HG03378 (cell line): ENCODE data around the gene NAA38.

Source experiments
- ATAC-seq: cut with Tn5 transposase; IDR thresholded peaks from one replicate; pipeline ENCODE4 v1.9.1; 2021; ENCODE audit warnings: mild to moderate bottlenecking, moderate library complexity; ENCODE audit not compliant: unreplicated experiment

The NAA38 gene

DNA sequence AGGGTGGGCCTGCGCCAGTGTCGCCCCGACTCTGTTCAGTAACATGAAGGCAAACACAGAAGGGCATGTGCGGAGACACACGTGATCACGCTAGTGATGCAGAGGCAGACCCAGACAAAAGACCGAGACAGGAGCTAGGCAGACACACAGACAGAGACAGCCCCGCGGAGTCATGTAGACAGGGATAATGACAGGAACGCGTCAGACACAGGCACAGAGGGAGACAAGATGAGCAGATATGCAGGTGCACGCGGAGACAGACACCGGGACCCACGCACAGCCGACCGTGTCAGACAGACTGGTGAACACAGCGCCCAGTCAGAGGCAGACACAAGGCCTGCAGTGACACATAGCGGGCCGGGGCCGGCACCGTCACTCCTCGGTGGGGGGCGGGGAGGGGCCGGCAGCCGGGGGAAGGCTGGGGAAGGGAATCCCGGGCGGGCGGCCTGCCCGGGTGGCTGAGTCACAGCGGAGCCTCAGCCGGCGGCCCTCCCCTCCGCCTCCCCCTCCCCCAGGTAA, 15.9 kb downstream of the NAA38 start:
- ATAC-seq: no peak

DNA sequence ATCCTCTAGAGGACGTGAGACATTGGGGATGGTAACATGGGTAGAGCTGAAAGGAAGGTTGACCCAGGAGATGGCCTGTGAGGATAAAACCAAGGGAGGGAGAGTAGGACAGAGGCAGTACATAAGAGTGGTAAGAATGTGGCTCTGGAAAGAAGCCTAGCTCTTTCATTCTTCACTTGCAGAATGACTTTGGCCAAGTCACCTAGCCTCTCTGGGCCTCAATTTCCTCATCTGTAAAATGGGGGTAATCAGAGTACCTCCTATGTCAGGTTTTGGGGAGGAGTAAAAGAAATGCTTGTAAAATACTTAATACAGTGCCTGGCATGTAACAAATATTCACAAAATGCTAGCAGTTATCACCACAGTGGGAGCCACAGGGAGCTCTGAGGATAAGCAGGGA, 16.5 kb downstream of the NAA38 start:
- ATAC-seq: no peak

DNA sequence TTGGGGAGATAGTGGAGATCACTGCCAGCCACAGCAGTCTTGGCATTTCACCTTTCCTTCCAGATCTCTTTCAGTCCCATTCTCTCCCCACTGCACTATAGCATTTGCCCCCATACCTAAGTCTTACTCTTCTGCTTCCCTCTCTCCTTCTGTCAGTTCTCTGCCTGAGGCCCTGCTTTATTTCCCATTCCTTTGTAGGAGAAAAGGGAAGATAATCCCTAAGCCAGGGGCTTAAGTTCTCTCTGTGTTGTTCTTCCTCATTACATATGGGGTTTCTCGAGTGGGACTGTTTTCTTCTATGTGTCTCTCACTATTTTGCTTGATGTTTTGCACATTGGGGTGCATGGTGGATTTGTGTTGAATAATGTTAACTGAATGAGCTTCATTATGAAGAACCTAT, 16.9 kb downstream of the NAA38 start:
- ATAC-seq: no peak

DNA sequence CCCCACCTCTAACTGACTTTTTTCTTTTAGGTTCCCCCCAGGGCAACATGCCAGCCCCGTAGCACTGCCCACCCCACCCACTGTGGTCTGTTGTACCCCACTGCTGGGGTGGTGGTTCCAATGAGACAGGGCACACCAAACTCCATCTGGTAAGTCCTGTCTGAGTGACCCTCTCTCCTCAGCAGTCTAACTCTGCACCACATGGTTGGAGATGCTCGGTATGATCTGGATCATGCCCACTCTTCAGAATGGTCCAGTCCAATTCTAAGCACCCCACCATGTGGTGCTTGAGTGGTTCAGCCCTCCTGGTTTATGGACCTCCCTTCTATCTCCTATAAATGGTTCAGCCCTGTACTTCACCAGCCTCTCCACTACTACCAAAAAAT, 17.5 kb downstream of the NAA38 start:
- ATAC-seq: no peak

DNA sequence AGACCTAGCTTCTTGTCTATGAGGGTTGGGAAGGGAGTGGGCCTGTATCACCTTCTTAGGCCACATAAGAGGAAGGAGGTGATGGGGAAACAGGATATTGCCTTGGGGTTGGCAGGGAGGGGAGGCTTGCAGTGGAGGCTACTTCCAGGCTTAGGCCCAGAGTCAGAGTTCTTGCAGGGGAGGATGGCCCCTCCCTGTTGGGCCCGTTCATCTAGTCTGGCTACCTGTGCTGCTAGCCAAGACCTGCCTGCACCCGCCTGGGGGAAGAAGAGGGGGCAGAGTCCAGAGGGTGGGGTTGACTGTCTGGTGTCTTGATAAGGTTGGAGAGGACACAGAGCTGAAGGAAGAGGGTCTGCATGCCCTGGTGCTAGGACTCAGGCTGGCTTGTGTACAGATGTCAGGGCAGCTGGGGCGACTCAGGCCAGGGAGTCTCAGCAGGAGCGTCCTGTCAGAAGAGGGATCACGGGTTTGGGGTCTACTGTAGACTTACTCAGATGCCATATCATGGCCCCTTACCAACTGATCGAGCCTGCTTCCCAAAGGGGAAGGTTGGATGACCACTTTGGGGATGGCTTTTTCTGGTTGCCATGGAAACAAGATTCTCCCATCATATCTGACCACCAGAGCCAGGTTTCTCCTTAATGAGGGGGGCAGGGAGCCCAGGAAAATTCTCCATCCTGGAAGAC, 18.0 kb downstream of the NAA38 start:
- no peak for ATAC-seq

DNA sequence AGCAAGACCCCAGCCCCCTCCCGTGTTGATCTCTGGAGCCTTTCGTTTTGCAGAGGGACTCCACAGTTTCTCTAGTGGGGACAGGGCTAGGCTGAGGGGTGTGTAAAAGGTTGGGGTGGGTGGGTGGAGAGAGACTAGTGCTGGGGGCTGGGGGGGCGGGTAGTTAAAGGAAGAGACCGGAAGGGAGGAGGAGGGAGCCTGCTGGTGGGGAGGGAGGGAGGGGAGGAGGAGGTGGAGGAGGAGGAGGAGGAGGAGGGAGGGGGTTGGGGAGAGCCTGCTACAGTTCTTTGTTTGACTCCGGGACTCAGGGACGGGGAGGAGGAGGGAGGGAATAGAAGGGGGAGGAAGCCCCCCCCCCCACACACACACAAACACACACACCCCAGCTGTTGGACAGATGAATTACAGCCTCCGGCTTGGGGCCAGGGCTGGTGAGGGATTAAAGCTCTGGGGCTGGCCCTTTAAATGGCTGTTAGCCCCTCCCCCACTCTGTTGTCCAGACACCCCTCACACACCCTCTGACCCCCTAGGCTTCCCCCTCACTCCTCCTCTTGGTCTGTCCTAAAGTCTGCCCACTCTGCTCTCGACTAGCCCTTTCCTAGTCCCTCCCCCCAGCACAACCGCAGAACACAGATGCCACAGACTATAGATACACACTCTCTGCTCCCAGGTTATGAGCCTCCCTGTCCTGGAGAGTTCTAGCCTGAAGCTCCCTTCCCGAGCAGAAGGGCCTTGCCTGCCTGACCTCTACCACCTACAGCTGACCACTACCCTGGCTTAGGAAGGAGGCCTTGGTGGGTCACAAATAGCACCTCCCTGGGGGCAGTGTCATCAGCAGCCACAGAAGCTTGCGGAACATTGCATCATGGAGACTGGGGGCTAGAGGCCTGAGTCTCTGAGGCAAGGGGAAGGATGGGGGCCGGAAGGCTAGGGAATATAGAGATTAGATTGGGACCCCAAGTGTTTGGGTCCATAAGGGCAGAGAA, 19.0 kb downstream of the NAA38 start:
- ATAC-seq: no peak

DNA sequence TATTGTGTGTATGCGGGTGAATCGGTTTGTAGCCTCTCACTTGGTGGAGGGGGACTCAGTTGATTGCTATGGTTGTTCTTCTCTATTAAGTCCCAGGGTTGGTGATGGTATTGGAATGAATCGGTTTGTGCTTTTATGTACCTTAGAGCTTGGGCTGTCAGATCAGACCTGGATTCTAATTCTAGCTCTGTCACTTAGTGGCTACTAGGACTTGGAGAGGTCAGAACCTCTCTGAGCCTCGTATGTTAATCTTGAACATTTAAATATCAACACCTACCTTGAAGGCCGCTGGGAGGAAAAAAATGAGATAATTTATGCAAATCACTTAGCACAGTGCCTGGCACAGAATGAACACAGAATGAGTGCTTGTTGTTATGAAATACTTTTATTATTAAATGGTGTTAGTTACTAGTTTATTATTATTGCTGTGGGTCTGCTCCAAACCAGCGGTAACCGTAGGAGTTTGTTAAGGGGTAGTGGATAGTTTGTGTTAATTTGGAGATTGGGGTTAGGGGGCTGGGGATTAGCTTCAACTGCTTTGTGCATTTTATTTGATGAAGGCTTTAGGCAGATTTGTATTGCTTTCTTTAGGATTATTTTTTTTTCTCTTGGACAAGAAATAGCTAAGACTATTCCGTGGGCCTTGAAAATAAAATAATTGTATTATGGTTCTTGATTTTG, 19.8 kb downstream of the NAA38 start:
- no peak for ATAC-seq

DNA sequence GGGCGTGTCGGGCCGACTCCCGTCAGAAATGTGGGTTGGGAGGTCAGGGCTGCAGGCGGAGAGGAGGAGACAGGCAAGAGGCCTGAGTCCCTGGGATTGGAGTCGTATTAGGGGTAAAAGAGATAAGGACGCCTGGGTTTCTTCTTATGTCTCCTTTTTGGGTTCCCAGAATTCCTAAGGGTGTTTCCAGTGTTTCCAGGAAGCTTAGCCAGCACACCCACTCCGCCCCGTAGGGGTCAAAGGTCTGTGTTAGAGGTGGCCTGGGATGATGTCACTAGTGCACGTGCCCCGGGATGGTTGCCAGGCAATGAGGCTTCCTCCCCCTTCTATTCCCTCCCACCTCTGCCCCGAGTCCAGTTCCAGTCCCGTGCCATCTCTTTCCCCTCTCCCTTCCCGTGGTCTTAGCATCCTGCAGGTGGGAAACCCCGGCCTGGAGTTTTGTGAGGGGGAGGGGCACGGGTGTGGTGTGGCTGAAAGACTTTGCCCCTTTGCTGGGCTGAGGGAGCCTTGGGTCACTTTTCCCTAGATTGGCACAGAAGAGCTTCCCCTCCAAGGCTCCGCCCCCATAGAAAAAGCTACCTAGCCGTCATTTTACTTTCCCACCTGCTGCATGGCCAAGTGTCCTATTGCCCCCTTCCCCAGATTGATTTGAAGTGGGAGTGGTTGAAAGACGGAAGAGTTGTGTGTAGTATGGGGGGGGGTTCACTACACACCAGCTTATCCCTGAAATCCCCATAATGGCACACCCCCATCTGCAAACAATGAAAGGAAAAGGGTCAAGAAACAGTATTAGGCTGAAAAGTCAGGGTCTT, 20.6 kb downstream of the NAA38 start:
- no peak for ATAC-seq

DNA sequence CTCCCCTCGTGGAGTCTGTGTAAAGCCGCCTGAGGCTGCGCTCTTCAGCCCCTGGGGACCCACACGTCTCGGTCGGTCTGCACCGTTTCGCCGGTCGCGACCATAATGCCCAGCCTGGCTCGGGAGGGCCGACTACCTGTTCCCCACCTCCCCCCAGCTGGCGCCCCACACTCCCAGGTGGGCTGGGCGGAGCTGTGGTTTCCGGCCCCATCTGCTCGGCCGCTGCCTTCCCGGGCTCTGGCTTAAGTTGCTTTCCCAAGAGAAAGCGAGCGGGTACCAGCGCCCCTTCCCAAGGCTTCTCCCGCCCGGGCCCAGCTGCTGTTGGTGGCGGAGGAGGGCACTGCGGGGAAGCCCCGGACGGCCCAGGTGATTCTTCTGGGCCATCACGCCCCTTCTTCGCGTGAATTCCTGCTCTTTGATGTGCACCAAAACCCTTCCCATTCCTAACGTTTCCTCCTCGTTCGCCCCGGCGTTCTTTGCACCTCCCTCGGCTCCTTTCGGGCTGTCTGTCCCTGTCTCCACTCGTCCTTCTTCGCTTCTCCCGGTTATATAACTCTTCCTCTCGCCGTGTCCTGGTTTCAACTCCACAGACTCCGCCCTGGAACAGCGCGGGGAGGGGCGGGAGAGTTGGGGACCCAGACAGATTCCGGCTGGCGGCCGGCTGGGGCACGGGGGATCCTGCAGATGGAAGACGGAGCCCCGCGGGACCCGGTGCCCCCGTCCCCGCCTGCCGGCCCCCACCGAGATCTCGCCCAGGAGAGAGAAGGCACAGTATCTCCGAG, 21.4 kb downstream of the NAA38 start:
- ATAC-seq: peak; percentile 23

DNA sequence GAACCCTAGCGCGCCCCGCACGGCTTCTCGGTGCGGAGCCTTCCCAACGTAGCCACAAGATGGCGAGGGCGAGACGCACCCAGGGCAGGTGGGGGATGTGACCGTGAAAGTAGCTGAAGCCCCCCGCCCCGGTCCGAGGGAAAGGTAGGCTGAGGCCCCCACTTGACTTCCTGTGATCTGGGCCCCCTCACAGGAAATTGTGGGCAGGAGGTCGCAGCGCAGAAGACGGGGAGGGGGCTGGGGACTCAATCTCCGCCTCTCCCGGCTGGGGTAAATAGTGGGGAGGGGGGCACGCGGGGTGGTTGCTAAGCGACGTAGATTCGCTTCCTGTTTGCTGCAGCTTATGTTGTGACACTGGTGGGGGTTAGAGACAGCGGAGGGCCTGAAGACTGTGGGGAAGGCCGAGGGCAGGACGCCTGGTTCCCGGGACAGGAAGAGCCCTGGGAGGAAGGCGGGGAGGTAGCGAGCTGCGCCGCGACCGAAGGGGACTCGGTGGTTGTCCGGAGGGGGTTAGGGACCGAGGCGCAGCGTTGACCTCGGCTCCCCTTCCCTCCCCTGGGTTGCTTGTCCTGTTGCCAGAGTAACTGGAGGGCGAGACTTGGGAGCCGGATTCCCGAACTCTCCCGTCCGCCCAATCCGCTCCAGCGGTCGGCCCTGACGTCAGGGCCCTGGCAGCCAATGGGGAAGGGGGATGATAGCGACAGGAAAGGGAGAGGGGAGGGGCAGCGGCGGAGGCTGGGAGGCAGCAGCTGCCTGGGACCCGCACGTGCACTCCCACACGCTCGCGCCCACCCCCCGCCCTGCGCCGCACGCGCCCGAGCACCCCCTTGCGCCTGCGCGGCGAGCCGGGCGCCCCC, 22.2 kb downstream of the NAA38 start:
- peak; percentile 24 for ATAC-seq

DNA sequence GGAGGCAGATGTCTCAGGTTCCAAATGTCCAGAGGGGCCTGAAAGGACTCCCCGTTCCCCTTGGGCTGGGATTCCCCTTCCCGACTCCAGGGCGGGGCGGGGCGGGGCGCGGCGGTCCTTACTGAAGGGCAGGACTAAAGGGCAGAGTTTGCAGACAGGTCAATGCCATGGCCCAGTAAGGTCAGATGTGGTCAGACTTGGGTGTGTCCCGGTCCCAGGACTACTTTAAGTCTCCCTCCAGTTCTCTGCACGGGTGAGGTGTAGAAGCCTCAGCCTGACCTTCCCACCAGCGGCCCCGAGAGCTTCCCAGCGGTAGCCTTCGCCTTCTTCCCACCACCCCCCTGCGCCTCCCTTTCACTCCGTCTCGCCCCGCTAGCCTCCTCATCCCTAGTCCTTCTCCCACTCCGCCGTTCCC, 22.8 kb downstream of the NAA38 start:
- ATAC-seq: peak; percentile 11

DNA sequence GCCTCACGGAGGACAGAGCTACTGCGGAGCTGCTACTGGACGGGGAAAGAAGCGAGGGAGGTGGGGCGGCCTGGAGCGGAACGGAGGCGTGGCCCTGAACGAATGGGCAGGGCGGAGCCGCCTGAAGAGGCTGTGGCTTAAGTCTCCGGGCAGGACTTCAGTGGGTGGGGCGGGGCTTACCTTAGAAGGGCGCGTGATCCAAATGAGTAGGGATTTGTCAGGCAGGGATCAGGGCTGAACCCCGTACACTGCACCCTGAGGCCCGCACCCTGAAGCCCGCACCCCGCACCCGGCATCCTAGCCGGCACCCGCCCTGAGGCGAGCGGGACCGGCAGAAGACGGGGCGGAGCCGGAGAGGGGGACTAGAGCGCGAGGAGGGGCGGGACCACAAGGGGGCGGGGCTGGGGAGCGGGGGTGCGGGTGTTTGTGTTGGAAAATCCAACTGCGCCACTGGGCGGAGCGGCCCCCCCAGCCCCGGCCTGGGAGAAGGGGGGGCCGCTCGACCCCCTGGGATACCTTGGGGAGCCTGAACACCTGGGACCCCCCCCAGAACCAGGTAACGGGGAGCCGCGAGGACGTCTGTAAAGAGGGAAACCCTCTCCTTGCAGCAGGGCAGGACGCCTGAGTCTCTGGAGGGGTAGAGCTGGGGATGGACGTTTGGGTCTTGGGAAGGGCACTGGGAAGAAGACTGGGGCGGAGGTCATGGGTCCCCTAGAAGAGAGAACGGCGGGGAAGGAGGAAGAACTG, 23.4 kb downstream of the NAA38 start, which contains the start of gene KDM6B:
KDM6B (plus strand) TSS at position 423 of the 747 bp plus-strand sequence. CDS start 11,338 bp downstream, outside the sequence.
- ATAC-seq: no peak

DNA sequence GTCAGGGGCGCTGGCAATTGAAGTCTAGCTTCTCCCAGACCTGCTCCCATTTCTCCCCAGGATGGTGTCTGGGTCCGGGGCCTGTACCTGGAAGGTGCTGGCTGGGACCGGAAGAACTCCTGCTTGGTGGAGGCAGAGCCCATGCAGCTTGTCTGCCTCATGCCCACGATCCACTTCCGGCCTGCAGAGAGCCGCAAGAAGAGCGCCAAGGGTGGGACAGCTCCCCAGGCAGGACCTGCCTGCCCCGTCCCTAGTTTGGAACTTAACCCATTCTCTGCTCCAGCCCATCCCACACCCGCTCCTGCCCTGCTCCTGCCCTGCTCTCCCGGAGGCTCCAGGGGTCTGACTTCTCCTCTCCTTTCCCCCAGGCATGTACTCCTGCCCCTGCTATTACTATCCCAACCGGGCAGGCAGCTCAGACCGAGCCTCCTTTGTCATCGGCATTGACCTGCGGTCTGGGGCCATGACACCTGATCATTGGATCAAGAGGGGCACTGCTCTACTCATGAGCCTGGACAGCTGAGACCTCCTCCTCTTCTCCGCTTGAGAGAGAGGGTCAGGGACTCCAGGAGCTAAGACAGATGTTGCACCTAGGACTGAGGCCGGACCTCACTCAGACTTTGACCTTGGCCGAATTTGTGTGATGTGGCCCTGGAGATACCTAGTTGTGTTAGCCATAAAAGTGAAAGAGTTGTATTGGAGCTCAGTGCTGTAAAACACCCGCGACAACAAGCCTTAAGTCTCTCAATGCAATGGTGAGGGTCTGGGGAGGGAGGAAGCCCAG, 24.2 kb downstream of the NAA38 start:
- no peak for ATAC-seq

DNA sequence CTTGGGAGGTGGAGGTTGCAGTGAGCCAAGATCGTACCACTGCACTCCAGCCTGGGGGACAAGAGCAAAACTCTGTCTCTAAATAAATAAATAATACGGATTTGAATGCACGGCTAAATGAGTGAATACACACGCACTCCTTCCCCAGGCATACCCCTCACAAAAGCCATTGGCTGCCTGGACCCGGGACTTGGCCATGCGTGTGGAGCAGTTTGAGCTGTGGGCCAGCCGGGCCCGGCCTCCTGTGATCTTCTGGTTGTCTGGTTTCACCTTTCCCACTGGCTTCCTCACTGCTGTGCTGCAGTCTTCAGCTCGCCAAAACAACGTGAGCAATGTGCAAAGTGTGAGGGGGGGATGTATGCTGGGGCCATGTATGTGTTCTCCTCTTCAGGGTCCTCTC, 24.9 kb downstream of the NAA38 start:
- ATAC-seq: no peak

DNA sequence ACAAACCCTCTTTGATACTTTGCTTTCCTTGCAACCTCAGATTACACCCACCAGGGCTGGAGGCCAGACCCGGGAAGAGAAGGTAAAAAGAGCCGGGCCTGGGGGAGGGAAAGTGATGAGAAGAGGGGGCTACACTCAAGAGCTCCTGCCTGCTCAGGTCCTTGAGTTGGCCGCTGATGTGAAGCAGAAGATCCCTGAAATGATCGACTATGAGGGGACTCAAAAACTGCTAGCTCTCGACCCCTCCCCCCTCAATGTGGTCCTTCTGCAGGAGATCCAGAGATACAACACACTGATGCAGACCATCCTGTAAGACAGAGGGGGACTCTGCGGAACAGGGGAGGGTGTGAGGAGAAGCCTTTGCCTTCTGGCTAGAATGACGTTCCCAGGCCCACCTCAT, 26.1 kb downstream of the NAA38 start:
- ATAC-seq: no peak

DNA sequence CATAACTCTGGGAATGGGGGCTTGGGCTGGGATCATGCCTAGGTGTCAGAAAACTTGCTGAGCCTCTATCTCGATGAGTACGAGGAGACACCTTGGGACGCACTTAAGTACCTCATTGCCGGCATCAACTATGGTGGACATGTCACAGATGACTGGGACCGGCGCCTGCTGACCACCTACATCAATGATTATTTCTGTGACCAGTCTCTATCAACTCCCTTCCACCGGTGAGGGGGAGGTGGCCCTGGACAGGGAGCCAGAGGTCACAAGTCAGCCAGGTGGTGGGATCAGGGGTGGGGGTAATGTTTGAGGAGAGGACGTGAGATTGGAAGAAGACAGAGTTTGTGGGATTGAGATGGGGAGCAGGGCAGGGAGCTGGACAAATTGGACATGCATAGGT, 26.7 kb downstream of the NAA38 start:
- no peak for ATAC-seq
